22Rv1 (cell line): Measurements from ENCODE around the gene ATP2B2.

ENCODE experiments used
- ZFX ChIP-seq: fragments of 450-650 bp; IDR thresholded peaks from 2 replicates; pipeline ENCODE4 v1.6.1; 2017; ENCODE audit warnings: antibody characterized with exemption, borderline replicate concordance
- TF ChIP-seq, protein P1 (sequence below): fragments of 450-650 bp; IDR thresholded peaks from 2 replicates; pipeline ENCODE4 v1.5.1; 2017; ENCODE audit warnings: mild to moderate bottlenecking

DNA sequence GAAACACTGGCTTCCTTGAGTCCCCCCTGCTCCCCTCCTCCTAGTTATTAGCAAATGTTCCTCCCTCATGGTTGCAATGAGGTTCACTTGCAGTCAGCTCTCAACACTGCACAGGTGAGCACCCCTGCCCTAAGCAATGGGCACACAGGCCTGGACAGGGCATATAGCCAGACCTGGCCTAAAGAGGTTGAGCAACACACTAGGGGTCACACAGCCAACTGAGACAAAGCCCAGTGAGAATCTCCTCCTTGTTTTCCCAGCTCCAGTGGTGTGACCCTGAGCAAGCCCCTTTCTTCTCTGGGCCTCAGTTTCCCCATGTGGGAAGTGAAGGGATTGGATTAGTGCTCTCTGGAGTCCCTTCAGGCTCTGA, 49.9 kb downstream of the ATP2B2 start:
- TF ChIP-seq, protein P1, sequence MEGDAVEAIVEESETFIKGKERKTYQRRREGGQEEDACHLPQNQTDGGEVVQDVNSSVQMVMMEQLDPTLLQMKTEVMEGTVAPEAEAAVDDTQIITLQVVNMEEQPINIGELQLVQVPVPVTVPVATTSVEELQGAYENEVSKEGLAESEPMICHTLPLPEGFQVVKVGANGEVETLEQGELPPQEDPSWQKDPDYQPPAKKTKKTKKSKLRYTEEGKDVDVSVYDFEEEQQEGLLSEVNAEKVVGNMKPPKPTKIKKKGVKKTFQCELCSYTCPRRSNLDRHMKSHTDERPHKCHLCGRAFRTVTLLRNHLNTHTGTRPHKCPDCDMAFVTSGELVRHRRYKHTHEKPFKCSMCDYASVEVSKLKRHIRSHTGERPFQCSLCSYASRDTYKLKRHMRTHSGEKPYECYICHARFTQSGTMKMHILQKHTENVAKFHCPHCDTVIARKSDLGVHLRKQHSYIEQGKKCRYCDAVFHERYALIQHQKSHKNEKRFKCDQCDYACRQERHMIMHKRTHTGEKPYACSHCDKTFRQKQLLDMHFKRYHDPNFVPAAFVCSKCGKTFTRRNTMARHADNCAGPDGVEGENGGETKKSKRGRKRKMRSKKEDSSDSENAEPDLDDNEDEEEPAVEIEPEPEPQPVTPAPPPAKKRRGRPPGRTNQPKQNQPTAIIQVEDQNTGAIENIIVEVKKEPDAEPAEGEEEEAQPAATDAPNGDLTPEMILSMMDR: no peak
- TF ChIP-seq ZFX: no peak
